Activated T-helper 17 cell treated with anti-CD3 and anti-CD28 coated beads, Interleukin-2, amount 50 U/mL, for 72 hours (primary cell): ENCODE measurements around the gene APH1B. TPM values are rescaled to one million over a fixed set of nuclear protein-coding genes. Genes with fewer than 3 reads are reported as not detected.
"Not testable (repeated sequence)": the region's sequence is repeated elsewhere in the genome, so short reads cannot be mapped to it uniquely, and the experiment has no call there.

Source experiments
- ATAC-seq: fragments of 150-1000 bp; cut with Tn5 transposase; replicated peaks from 2 replicates; pipeline ENCODE4 v1.10.0; 2021; ENCODE audit warnings: mild to moderate bottlenecking, moderate library complexity
- H3K27ac Mint-ChIP-seq: one replicate; pipeline ENCODE4 v1.8.0; 2022; ENCODE audit warnings: mixed read lengths
- H3K27me3 Mint-ChIP-seq: one replicate; pipeline ENCODE4 v1.8.0; 2022; ENCODE audit warnings: mixed read lengths
- H3K36me3 Mint-ChIP-seq: one replicate; pipeline ENCODE4 v1.8.0; 2022; ENCODE audit warnings: low read depth, mild to moderate bottlenecking, mixed read lengths
- H3K4me1 Mint-ChIP-seq: one replicate; pipeline ENCODE4 v1.8.0; 2022; ENCODE audit warnings: mixed read lengths
- H3K4me3 Mint-ChIP-seq: one replicate; pipeline ENCODE4 v1.8.0; 2022; ENCODE audit warnings: mild to moderate bottlenecking, mixed read lengths
- H3K9me3 Mint-ChIP-seq: one replicate; pipeline ENCODE4 v1.8.0; 2022; ENCODE audit warnings: mixed read lengths
- total RNA-seq, 2 donors: library from RNA; stranded (reverse); gene quantifications; one replicate each; pipeline ENCODE4 v1.2.3, GENCODE V29; 2022

Gene APH1B
- total RNA-seq = 1 to 10 TPM; 7.8 to 8.7 TPM

GRCh38 chr15:63277038-63277892, at the start of gene APH1B:
TSS of gene APH1B (plus strand) at chr15:63277605. CDS start at chr15:63277624, 19 bp downstream.
- Mint-ChIP-seq H3K27ac (peak within 1 kb of the TSS; percentile 77), H3K9me3 (no peaks in the 10 kb centered on the region), H3K4me1 (peaks cover 13% of the 10 kb centered on the region), H3K4me3 (peak within 1 kb of the TSS; percentile 83), H3K27me3 (no peaks in the 10 kb centered on the region), H3K36me3 (peaks cover 5% of the 10 kb centered on the region)
- ATAC-seq = peak; percentile 88

- Mint-ChIP-seq H3K4me1 (peaks cover 42% of the 10 kb centered on the region), H3K36me3 (peaks cover 72% of the 10 kb centered on the region), H3K4me3 (peak overlapping the region; percentile 0), H3K27me3 (no peaks in the 10 kb centered on the region), H3K27ac (peak overlapping the region; percentile 62), H3K9me3 (no peaks in the 10 kb centered on the region)
- ATAC-seq = no peak
Measured at GRCh38 chr15:63227689-63228088, 49.7 kb upstream of the APH1B start.

- peak; percentile 28 for ATAC-seq
- H3K4me1 Mint-ChIP-seq = peaks cover 53% of the 10 kb centered on the region
- peak overlapping the region; percentile 73 for H3K27ac Mint-ChIP-seq
- H3K36me3 Mint-ChIP-seq = peaks cover 68% of the 10 kb centered on the region
- no peaks in the 10 kb centered on the region for H3K9me3 Mint-ChIP-seq
- peak overlapping the region; percentile 65 for H3K4me3 Mint-ChIP-seq
- H3K27me3 Mint-ChIP-seq = no peaks in the 10 kb centered on the region
Measured at GRCh38 chr15:63231206-63231605, 46.2 kb upstream of the APH1B start.

- peak overlapping the region; percentile 73 for H3K27ac Mint-ChIP-seq
- no peaks in the 10 kb centered on the region for H3K27me3 Mint-ChIP-seq
- H3K36me3 Mint-ChIP-seq = peaks cover 68% of the 10 kb centered on the region
- peak overlapping the region; percentile 65 for H3K4me3 Mint-ChIP-seq
- no peaks in the 10 kb centered on the region for H3K9me3 Mint-ChIP-seq
- H3K4me1 Mint-ChIP-seq = peaks cover 50% of the 10 kb centered on the region
- ATAC-seq = peak; percentile 56
Measured at GRCh38 chr15:63231706-63232105, 45.7 kb upstream of the APH1B start.

- H3K9me3 Mint-ChIP-seq = no peaks in the 10 kb centered on the region
- peak; percentile 49 for ATAC-seq
- H3K27me3 Mint-ChIP-seq = no peaks in the 10 kb centered on the region
- peak overlapping the region; percentile 73 for H3K27ac Mint-ChIP-seq
- peaks cover 68% of the 10 kb centered on the region for H3K36me3 Mint-ChIP-seq
- H3K4me3 Mint-ChIP-seq = peak overlapping the region; percentile 65
- peaks cover 53% of the 10 kb centered on the region for H3K4me1 Mint-ChIP-seq
Measured at GRCh38 chr15:63232405-63232804, 45.0 kb upstream of the APH1B start.

- Mint-ChIP-seq H3K9me3 (no peaks in the 10 kb centered on the region), H3K4me3 (peak overlapping the region; percentile 58), H3K36me3 (peaks cover 67% of the 10 kb centered on the region), H3K27ac (peak overlapping the region; percentile 61), H3K4me1 (peaks cover 53% of the 10 kb centered on the region), H3K27me3 (no peaks in the 10 kb centered on the region)
- ATAC-seq = no peak
Measured at GRCh38 chr15:63232943-63233342, 44.5 kb upstream of the APH1B start.

- Mint-ChIP-seq H3K4me1 (peaks cover 52% of the 10 kb centered on the region), H3K27ac (peak overlapping the region; percentile 61), H3K4me3 (peak overlapping the region; percentile 58), H3K36me3 (peaks cover 60% of the 10 kb centered on the region), H3K27me3 (no peaks in the 10 kb centered on the region), H3K9me3 (no peaks in the 10 kb centered on the region)
- ATAC-seq = peak; percentile 59
Measured at GRCh38 chr15:63233667-63234423, 43.6 kb upstream of the APH1B start.

- Mint-ChIP-seq H3K9me3 (no peaks in the 10 kb centered on the region), H3K4me1 (peaks cover 51% of the 10 kb centered on the region), H3K27me3 (no peaks in the 10 kb centered on the region), H3K36me3 (peaks cover 59% of the 10 kb centered on the region), H3K4me3 (peak overlapping the region; percentile 58), H3K27ac (peak overlapping the region; percentile 61)
- no peak for ATAC-seq
Measured at GRCh38 chr15:63234451-63234870, 42.9 kb upstream of the APH1B start.

- no peaks in the 10 kb centered on the region for H3K9me3 Mint-ChIP-seq
- peaks cover 71% of the 10 kb centered on the region for H3K36me3 Mint-ChIP-seq
- H3K4me1 Mint-ChIP-seq = peaks cover 58% of the 10 kb centered on the region
- H3K27ac Mint-ChIP-seq = no peak overlapping the region
- no peak for ATAC-seq
- H3K27me3 Mint-ChIP-seq = no peaks in the 10 kb centered on the region
- no peak overlapping the region for H3K4me3 Mint-ChIP-seq
Measured at GRCh38 chr15:63236272-63236671, 41.1 kb upstream of the APH1B start.

- not testable (repeated sequence) for H3K27ac Mint-ChIP-seq, H3K9me3 Mint-ChIP-seq, ATAC-seq, H3K27me3 Mint-ChIP-seq
- peaks cover 50% of the 10 kb centered on the region for H3K4me1 Mint-ChIP-seq
- H3K4me3 Mint-ChIP-seq = peak overlapping the region; percentile 11
- peaks cover 79% of the 10 kb centered on the region for H3K36me3 Mint-ChIP-seq
Measured at GRCh38 chr15:63237086-63237485, 40.3 kb upstream of the APH1B start.

- H3K4me1 Mint-ChIP-seq = peaks cover 54% of the 10 kb centered on the region
- no peaks in the 10 kb centered on the region for H3K27me3 Mint-ChIP-seq
- peak overlapping the region; percentile 11 for H3K4me3 Mint-ChIP-seq
- H3K36me3 Mint-ChIP-seq = peaks cover 85% of the 10 kb centered on the region
- H3K9me3 Mint-ChIP-seq = no peaks in the 10 kb centered on the region
- peak overlapping the region; percentile 63 for H3K27ac Mint-ChIP-seq
- peak; percentile 30 for ATAC-seq
Measured at GRCh38 chr15:63238171-63238570, 39.2 kb upstream of the APH1B start.

GRCh38 chr15:63238796-63239195, 38.6 kb upstream of the APH1B start:
- Mint-ChIP-seq H3K36me3 (peaks cover 85% of the 10 kb centered on the region), H3K27ac (peak overlapping the region; percentile 63), H3K9me3 (no peaks in the 10 kb centered on the region), H3K4me3 (no peak overlapping the region), H3K4me1 (peaks cover 60% of the 10 kb centered on the region), H3K27me3 (no peaks in the 10 kb centered on the region)
- ATAC-seq = peak; percentile 96

GRCh38 chr15:63240109-63240508, 37.3 kb upstream of the APH1B start:
- no peaks in the 10 kb centered on the region for H3K9me3 Mint-ChIP-seq
- no peak for ATAC-seq
- peaks cover 85% of the 10 kb centered on the region for H3K36me3 Mint-ChIP-seq
- H3K27me3 Mint-ChIP-seq = no peaks in the 10 kb centered on the region
- peaks cover 57% of the 10 kb centered on the region for H3K4me1 Mint-ChIP-seq
- no peak overlapping the region for H3K4me3 Mint-ChIP-seq
- H3K27ac Mint-ChIP-seq = no peak overlapping the region

GRCh38 chr15:63241316-63241715, 36.1 kb upstream of the APH1B start:
- Mint-ChIP-seq H3K36me3 (peaks cover 87% of the 10 kb centered on the region), H3K27ac (no peak overlapping the region), H3K27me3 (no peaks in the 10 kb centered on the region), H3K9me3 (no peaks in the 10 kb centered on the region), H3K4me3 (no peak overlapping the region), H3K4me1 (peaks cover 50% of the 10 kb centered on the region)
- ATAC-seq = no peak

- no peak for ATAC-seq
- no peaks in the 10 kb centered on the region for H3K9me3 Mint-ChIP-seq
- no peaks in the 10 kb centered on the region for H3K27me3 Mint-ChIP-seq
- H3K4me1 Mint-ChIP-seq = peaks cover 43% of the 10 kb centered on the region
- H3K4me3 Mint-ChIP-seq = no peak overlapping the region
- peaks cover 89% of the 10 kb centered on the region for H3K36me3 Mint-ChIP-seq
- H3K27ac Mint-ChIP-seq = no peak overlapping the region
Measured at GRCh38 chr15:63243101-63243500, 34.3 kb upstream of the APH1B start.
